OCI-LY1 (cell line): Measurements from ENCODE around the gene ADTRP.
"Not testable (repeated sequence)": the region's sequence is repeated elsewhere in the genome, so short reads cannot be mapped to it uniquely, and the experiment has no call there.

Source experiments
- H2AFZ ChIP-seq: fragments of 200-600 bp; sonication (generic), shearing (Covaris generic); 2 replicates; pipeline ENCODE4 v1.6.0; 2014; ENCODE audit warnings: antibody characterized with exemption, mild to moderate bottlenecking, low read length
- H3F3A ChIP-seq: fragments of 200-600 bp; sonication (generic), shearing (Covaris generic); 2 replicates; pipeline ENCODE4 v1.6.0; 2014; ENCODE audit warnings: mild to moderate bottlenecking, antibody characterized with exemption, low read length, moderate library complexity; ENCODE audit not compliant: insufficient read depth
- H3K27ac ChIP-seq: fragments of 200-600 bp; sonication (generic); 2 replicates; pipeline ENCODE4 v1.5.1; 2014; ENCODE audit warnings: low read length, mixed run types, mild to moderate bottlenecking, low read depth; ENCODE audit not compliant: poor library complexity, severe bottlenecking
- H3K27me3 ChIP-seq: fragments of 200-600 bp; sonication (generic); 2 replicates; pipeline ENCODE4 v1.6.0; 2014; ENCODE audit warnings: antibody characterized with exemption, mild to moderate bottlenecking, low read length, moderate library complexity; ENCODE audit not compliant: insufficient read depth
- H3K36me3 ChIP-seq: fragments of 200-600 bp; sonication (generic); 2 replicates; pipeline ENCODE4 v1.6.1; 2014; ENCODE audit warnings: mild to moderate bottlenecking, antibody characterized with exemption, low read length, moderate library complexity, mixed read lengths; ENCODE audit not compliant: insufficient read depth
- H3K4me1 ChIP-seq: fragments of 200-600 bp; sonication (generic); 2 replicates; pipeline ENCODE4 v1.5.1; 2014; ENCODE audit warnings: mild to moderate bottlenecking, low read length, moderate library complexity; ENCODE audit not compliant: insufficient read depth, severe bottlenecking
- H3K4me2 ChIP-seq: fragments of 200-600 bp; sonication (generic), shearing (Covaris generic); 2 replicates; pipeline ENCODE4 v1.6.1; 2014; ENCODE audit warnings: low read length
- H3K4me3 ChIP-seq: fragments of 200-600 bp; sonication (generic); 2 replicates; pipeline ENCODE4 v1.5.1; 2014; ENCODE audit warnings: low read length, low read depth, mild to moderate bottlenecking, mixed read lengths; ENCODE audit not compliant: poor library complexity, severe bottlenecking
- H3K79me2 ChIP-seq: fragments of 200-600 bp; shearing (Covaris generic); 2 replicates; pipeline ENCODE4 v1.6.1; 2016; ENCODE audit warnings: mixed run types, low read length, mixed read lengths; ENCODE audit not compliant: insufficient read depth
- H3K9ac ChIP-seq: fragments of 200-600 bp; sonication (generic), shearing (Covaris generic); 2 replicates; pipeline ENCODE4 v1.6.1; 2014; ENCODE audit warnings: mild to moderate bottlenecking, low read length, mixed read lengths
- H3K9me2 ChIP-seq: fragments of 200-600 bp; sonication (generic), shearing (Covaris generic); 2 replicates; pipeline ENCODE4 v1.6.1; 2014; ENCODE audit warnings: low read depth, mild to moderate bottlenecking, low read length, mixed read lengths
- H3K9me3 ChIP-seq: fragments of 200-600 bp; shearing (Covaris generic); 2 replicates; pipeline ENCODE4 v1.6.1; 2014; ENCODE audit warnings: low read length, mixed read lengths
- H4K20me1 ChIP-seq: fragments of 200-600 bp; sonication (generic), shearing (Covaris generic); 2 replicates; pipeline ENCODE4 v1.6.0; 2016; ENCODE audit warnings: mild to moderate bottlenecking, low read length; ENCODE audit not compliant: insufficient read depth
- EZH2 ChIP-seq: fragments of 200-600 bp; sonication (generic), shearing (Covaris generic); IDR thresholded peaks from 2 replicates; pipeline ENCODE4 v1.8.0; 2017; ENCODE audit warnings: borderline replicate concordance, mixed run types, mild to moderate bottlenecking, antibody characterized with exemption, low read length, moderate library complexity, mixed read lengths
- TF ChIP-seq, protein P1 (sequence below): fragments of 200-600 bp; sonication (generic), shearing (Covaris generic); IDR thresholded peaks from 2 replicates; pipeline ENCODE4 v1.5.1; 2017; ENCODE audit warnings: mild to moderate bottlenecking, antibody characterized with exemption, low read length, moderate library complexity, mixed read lengths

ADTRP gene

DNA sequence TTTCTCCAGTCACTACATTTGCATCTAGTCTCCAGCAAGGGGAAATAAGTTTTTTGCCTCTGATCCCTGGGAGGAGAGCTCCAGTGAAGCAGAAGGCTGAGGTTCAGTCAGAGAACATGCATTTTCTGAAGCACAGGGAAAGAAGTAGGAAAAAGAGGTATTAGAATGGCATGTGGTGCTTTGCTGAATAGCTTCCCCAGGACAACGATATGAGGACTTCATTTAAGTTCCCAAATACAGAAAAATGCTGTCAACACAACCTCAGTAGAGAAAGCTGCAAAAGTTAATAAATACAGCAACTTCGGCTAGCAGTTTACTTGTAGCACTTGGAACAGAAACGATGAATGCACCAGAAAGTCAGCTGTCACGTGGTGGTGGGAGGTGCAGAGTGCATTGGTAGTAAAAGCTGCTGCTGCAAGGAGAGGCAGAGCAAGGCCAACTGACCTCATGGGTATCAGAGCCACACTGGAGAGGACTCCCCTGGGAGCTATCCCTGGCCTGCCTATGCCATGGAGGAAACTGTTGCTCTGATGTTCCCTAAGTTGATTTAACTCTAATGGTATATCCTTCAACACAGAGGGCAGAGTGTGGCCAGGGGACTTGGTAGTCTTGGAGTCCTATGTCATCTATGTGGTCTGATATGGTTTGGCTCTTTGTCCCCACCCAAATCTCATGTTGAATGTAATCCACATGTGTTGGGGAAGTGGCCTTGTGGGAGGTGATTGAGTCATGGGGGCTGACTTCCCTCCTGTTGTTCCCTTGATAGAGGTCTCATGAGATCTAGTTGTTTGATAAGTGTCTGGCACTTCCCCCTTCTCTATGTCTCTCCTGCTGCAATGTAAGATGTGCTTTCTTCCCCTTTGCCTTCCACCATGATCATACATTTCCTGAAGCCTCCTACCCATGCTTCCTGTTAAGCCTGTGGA, 85.9 kb downstream of the ADTRP start:
- Histone ChIP-seq H4K20me1 (no peaks in the 10 kb centered on the region), H3K4me2 (peak overlapping the region; percentile 26; the same call in 1 of the 2 replicates), H2AFZ (no peak overlapping the region), H3K9ac (no peak overlapping the region), H3K4me3 (no peak overlapping the region), H3K9me3 (no peaks in the 10 kb centered on the region), H3K9me2 (no peaks in the 10 kb centered on the region), H3K4me1 (peaks cover 6% of the 10 kb centered on the region), H3K36me3 (no peaks in the 10 kb centered on the region), H3K79me2 (no peaks in the 10 kb centered on the region), H3K27me3 (no peaks in the 10 kb centered on the region; the same call in 1 of the 2 replicates), H3K27ac (no peak overlapping the region), H3F3A (no peaks in the 10 kb centered on the region)
- TF ChIP-seq, protein P1, sequence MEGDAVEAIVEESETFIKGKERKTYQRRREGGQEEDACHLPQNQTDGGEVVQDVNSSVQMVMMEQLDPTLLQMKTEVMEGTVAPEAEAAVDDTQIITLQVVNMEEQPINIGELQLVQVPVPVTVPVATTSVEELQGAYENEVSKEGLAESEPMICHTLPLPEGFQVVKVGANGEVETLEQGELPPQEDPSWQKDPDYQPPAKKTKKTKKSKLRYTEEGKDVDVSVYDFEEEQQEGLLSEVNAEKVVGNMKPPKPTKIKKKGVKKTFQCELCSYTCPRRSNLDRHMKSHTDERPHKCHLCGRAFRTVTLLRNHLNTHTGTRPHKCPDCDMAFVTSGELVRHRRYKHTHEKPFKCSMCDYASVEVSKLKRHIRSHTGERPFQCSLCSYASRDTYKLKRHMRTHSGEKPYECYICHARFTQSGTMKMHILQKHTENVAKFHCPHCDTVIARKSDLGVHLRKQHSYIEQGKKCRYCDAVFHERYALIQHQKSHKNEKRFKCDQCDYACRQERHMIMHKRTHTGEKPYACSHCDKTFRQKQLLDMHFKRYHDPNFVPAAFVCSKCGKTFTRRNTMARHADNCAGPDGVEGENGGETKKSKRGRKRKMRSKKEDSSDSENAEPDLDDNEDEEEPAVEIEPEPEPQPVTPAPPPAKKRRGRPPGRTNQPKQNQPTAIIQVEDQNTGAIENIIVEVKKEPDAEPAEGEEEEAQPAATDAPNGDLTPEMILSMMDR = no peak
- TF ChIP-seq EZH2 = no peak

DNA sequence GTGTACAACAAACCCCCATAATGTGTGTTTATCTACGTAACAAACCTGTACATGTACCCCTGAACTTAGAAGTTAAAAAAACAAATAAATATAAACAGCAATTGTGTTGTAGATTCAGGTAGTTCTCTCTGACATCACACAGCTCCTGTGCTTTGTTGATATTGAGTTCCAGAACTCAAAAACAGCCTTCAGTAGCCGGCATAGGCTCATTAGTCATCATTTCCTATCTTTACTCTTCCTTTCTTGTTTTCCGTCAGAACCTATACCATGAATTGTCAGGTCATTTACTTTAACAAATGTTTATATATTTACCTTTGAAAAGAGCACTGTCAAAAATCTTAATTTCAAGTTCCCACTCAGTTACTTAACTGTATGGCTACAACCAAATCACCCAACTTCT, 88.8 kb downstream of the ADTRP start:
- TF ChIP-seq EZH2 = no peak
- TF ChIP-seq, protein P1 = no peak
- no peaks in the 10 kb centered on the region for H3K9me2 ChIP-seq

DNA sequence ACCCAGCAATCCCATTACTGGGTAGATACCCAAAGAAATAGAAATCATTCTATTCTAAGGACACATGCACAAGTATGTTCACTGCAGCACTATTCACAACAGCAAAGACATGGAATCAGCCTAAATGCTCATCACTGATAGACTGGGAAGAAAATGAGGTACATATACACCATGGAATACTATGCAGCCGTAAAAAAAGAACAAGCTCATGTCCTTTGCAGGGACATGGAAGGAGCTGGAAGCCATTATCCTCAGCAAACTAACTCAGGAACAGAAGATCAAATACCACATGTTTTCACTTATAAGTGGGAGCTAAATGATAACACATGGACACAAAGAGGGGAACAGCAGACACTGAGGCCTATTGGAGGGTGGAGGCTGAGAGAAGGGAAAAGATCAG, 89.2 kb downstream of the ADTRP start:
- not testable (repeated sequence) for H4K20me1 ChIP-seq, H3K9ac ChIP-seq, H3K27me3 ChIP-seq, H3K36me3 ChIP-seq, H3K79me2 ChIP-seq, H3K4me1 ChIP-seq, H3F3A ChIP-seq, H2AFZ ChIP-seq, H3K4me3 ChIP-seq, H3K27ac ChIP-seq, H3K9me2 ChIP-seq, H3K4me2 ChIP-seq, H3K9me3 ChIP-seq

More for the DNA sequence above, 88.8 kb downstream of the ADTRP start:
- no peaks in the 10 kb centered on the region for H3K27me3 ChIP-seq
- no peaks in the 10 kb centered on the region for H3K9me3 ChIP-seq
- H3K9ac ChIP-seq = no peak overlapping the region
- no peaks in the 10 kb centered on the region for H3K79me2 ChIP-seq
- no peak overlapping the region for H3K27ac ChIP-seq
- H3K4me3 ChIP-seq = no peak overlapping the region
- no peaks in the 10 kb centered on the region for H3K36me3 ChIP-seq
- H3F3A ChIP-seq = no peaks in the 10 kb centered on the region
- peaks cover 6% of the 10 kb centered on the region for H3K4me1 ChIP-seq
- no peaks in the 10 kb centered on the region for H4K20me1 ChIP-seq
- H3K4me2 ChIP-seq = no peak overlapping the region
- no peak overlapping the region for H2AFZ ChIP-seq

DNA sequence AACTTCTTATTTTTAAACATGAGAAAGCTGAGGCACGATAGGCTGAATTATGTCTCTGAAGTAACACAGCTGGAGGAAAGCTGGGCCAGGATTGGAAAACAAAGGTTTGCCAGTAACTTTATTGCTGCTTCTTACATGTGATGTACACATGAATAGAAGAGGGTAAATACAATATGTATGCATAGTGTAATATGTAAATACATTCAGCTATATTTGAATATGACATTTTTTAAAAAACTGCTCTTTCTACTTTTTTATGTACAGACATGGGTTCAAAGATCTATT, 90.2 kb downstream of the ADTRP start:
- Histone ChIP-seq H3K4me1 (peaks cover 6% of the 10 kb centered on the region), H3K79me2 (no peaks in the 10 kb centered on the region)
- TF ChIP-seq, protein P1 = no peak
- no peak for TF ChIP-seq EZH2

More for the DNA sequence above, 90.2 kb downstream of the ADTRP start:
- no peaks in the 10 kb centered on the region for H4K20me1 ChIP-seq
- H3K9ac ChIP-seq = no peak overlapping the region
- no peaks in the 10 kb centered on the region for H3F3A ChIP-seq
- H2AFZ ChIP-seq = no peak overlapping the region
- H3K36me3 ChIP-seq = no peaks in the 10 kb centered on the region
- no peak overlapping the region for H3K4me3 ChIP-seq
- H3K9me2 ChIP-seq = no peaks in the 10 kb centered on the region
- H3K27ac ChIP-seq = no peak overlapping the region
- H3K4me2 ChIP-seq = no peak overlapping the region
- no peaks in the 10 kb centered on the region for H3K27me3 ChIP-seq
- H3K9me3 ChIP-seq = no peaks in the 10 kb centered on the region
